Measurements from ENCODE around the gene PARD6G. TPM values are rescaled to one million over a fixed set of nuclear protein-coding genes. Genes with fewer than 3 reads are reported as not detected.

PARD6G gene
- total RNA-seq, 1 experiment from 2014 or later = 13.0 TPM

DNA sequence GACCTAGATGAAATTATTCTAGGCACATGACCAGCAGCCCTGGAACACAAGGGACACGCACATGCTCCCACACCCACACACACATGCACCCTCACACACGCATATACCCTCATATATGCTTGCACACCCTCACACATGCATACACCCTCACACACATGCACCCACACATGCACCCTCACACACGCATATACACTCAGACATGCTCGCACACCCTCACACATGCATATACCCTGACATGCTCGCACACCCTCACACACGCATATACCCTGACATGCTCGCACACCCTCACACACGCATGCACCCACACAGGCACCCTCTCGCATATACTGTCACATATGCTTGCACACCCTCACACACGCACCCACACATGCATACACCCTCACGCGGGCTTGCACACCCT, 61.8 kb downstream of the PARD6G start:
- Mint-ChIP-seq H3K27ac (no peak overlapping the region), H3K27me3 (ENCODE audit: low read depth) (no peaks in the 10 kb centered on the region), H3K9me3 (peaks cover 12% of the 10 kb centered on the region), H3K4me3 (no peak overlapping the region), H3K4me1 (peaks cover 7% of the 10 kb centered on the region), H3K36me3 (0 out of 2 replicates have a peak, but pooled peaks cover 3% of the 10 kb centered on the region)
- DNase-seq (ENCODE audit: low spot score) (no peak), ATAC-seq (no peak)
- ChIA-PET CTCF (no interaction called here), POLR2A (no interaction called here)
- TF ChIP-seq, protein P1, sequence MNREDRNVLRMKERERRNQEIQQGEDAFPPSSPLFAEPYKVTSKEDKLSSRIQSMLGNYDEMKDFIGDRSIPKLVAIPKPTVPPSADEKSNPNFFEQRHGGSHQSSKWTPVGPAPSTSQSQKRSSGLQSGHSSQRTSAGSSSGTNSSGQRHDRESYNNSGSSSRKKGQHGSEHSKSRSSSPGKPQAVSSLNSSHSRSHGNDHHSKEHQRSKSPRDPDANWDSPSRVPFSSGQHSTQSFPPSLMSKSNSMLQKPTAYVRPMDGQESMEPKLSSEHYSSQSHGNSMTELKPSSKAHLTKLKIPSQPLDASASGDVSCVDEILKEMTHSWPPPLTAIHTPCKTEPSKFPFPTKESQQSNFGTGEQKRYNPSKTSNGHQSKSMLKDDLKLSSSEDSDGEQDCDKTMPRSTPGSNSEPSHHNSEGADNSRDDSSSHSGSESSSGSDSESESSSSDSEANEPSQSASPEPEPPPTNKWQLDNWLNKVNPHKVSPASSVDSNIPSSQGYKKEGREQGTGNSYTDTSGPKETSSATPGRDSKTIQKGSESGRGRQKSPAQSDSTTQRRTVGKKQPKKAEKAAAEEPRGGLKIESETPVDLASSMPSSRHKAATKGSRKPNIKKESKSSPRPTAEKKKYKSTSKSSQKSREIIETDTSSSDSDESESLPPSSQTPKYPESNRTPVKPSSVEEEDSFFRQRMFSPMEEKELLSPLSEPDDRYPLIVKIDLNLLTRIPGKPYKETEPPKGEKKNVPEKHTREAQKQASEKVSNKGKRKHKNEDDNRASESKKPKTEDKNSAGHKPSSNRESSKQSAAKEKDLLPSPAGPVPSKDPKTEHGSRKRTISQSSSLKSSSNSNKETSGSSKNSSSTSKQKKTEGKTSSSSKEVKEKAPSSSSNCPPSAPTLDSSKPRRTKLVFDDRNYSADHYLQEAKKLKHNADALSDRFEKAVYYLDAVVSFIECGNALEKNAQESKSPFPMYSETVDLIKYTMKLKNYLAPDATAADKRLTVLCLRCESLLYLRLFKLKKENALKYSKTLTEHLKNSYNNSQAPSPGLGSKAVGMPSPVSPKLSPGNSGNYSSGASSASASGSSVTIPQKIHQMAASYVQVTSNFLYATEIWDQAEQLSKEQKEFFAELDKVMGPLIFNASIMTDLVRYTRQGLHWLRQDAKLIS (CRISPR knock-in tag; IDR thresholded peaks at IDR 0.05; ENCODE audit: borderline replicate concordance) = no peak
- no peak for TF ChIP-seq E2F1 (CRISPR knock-in tag; IDR thresholded peaks at IDR 0.05)
- no peak for TF ChIP-seq NFE2L1 (CRISPR knock-in tag; IDR thresholded peaks at IDR 0.05)
- no peak for TF ChIP-seq CBFB (CRISPR knock-in tag; IDR thresholded peaks at IDR 0.05; ENCODE audit: low read depth)
- TF ChIP-seq, protein P2, sequence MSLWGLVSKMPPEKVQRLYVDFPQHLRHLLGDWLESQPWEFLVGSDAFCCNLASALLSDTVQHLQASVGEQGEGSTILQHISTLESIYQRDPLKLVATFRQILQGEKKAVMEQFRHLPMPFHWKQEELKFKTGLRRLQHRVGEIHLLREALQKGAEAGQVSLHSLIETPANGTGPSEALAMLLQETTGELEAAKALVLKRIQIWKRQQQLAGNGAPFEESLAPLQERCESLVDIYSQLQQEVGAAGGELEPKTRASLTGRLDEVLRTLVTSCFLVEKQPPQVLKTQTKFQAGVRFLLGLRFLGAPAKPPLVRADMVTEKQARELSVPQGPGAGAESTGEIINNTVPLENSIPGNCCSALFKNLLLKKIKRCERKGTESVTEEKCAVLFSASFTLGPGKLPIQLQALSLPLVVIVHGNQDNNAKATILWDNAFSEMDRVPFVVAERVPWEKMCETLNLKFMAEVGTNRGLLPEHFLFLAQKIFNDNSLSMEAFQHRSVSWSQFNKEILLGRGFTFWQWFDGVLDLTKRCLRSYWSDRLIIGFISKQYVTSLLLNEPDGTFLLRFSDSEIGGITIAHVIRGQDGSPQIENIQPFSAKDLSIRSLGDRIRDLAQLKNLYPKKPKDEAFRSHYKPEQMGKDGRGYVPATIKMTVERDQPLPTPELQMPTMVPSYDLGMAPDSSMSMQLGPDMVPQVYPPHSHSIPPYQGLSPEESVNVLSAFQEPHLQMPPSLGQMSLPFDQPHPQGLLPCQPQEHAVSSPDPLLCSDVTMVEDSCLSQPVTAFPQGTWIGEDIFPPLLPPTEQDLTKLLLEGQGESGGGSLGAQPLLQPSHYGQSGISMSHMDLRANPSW (CRISPR knock-in tag; conservative IDR thresholded peaks at IDR 0.05; ENCODE audit: low read depth) = no peak
- TF ChIP-seq, protein P3, sequence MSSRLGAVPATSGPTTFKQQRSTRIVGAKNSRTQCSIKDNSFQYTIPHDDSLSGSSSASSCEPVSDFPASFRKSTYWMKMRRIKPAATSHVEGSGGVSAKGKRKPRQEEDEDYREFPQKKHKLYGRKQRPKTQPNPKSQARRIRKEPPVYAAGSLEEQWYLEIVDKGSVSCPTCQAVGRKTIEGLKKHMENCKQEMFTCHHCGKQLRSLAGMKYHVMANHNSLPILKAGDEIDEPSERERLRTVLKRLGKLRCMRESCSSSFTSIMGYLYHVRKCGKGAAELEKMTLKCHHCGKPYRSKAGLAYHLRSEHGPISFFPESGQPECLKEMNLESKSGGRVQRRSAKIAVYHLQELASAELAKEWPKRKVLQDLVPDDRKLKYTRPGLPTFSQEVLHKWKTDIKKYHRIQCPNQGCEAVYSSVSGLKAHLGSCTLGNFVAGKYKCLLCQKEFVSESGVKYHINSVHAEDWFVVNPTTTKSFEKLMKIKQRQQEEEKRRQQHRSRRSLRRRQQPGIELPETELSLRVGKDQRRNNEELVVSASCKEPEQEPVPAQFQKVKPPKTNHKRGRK (CRISPR knock-in tag; IDR thresholded peaks at IDR 0.05; ENCODE audit: borderline replicate concordance) = no peak
- no peak for TF ChIP-seq FOXJ3 (CRISPR knock-in tag; IDR thresholded peaks at IDR 0.05; ENCODE audit: borderline replicate concordance)
- no peak for TF ChIP-seq IRF2 (CRISPR knock-in tag; IDR thresholded peaks at IDR 0.05; ENCODE audit: borderline replicate concordance, low read depth)
- TF ChIP-seq ZNF219 (CRISPR knock-in tag; IDR thresholded peaks at IDR 0.05; ENCODE audit: borderline replicate concordance) = no peak
- no peak for TF ChIP-seq ZBTB43 (CRISPR knock-in tag; IDR thresholded peaks at IDR 0.05)
- TF ChIP-seq, protein P4, sequence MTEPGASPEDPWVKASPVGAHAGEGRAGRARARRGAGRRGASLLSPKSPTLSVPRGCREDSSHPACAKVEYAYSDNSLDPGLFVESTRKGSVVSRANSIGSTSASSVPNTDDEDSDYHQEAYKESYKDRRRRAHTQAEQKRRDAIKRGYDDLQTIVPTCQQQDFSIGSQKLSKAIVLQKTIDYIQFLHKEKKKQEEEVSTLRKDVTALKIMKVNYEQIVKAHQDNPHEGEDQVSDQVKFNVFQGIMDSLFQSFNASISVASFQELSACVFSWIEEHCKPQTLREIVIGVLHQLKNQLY (CRISPR knock-in tag; IDR thresholded peaks at IDR 0.05) = no peak
- TF ChIP-seq OVOL2 (CRISPR knock-in tag; IDR thresholded peaks at IDR 0.05; ENCODE audit: borderline replicate concordance) = no peak
- TF ChIP-seq JAZF1 (CRISPR knock-in tag; IDR thresholded peaks at IDR 0.05) = no peak
- no peak for TF ChIP-seq TEAD1 (CRISPR knock-in tag; IDR thresholded peaks at IDR 0.05)
- no peak for TF ChIP-seq NFATC4 (CRISPR knock-in tag; IDR thresholded peaks at IDR 0.05)
- no peak for TF ChIP-seq ZNF425 (CRISPR knock-in tag; conservative IDR thresholded peaks at IDR 0.05)
